K562 (cell line): ENCODE data around the gene PMEPA1. TPM values are rescaled to one million over a fixed set of nuclear protein-coding genes. Genes with fewer than 3 reads are reported as not detected.
A peak's percentile ranks its signal among the peaks of the same experiment; 100 is the strongest.

Experiments used
- ATAC-seq: fragments of 200-7000 bp; cut with Tn5 transposase; 3 replicates; pipeline ENCODE4 v1.9.1; 2020; ENCODE audit warnings: moderate library complexity
- BruUV-seq: library from RNA; stranded (reverse); fragments of 400-500 nt; replicated peaks from 2 replicates; lab custom pipeline; 2021; lab: Mats Ljungman, UMichigan
- CTCF ChIA-PET: fragments of 300-600 bp; formaldehyde crosslinking; extraction: SDS; loops from one replicate; lab custom pipeline; 2021; ENCODE audit warnings: low intra/inter-chr PET ratio; lab: Yijun Ruan, JAX
- POLR2A ChIA-PET: fragments of 300-600, 350-650 bp; sonication (Branson Sonifier 250); formaldehyde crosslinking; extraction: SDS; loops from one replicate; lab custom pipeline; 2021; ENCODE audit warnings: antibody characterized with exemption, inconsistent platforms; lab: Yijun Ruan, JAX
- DNase-seq, 4 experiments: peaks; one replicate each; pipeline versions ENCODE4 v3.0.0 to v3.0.0-alpha.2; 2011 to 2018; ENCODE audit warnings: low spot score in 3 of 4, mixed read lengths in 3 of 4; ENCODE audit errors: extremely low read depth in 1 of 4
- FAIRE-seq: peaks from 2 replicates; lab custom pipeline; 2011; peaks lifted over from hg19 to GRCh38; lab: Jason Lieb, UNC
- H2AFZ ChIP-seq: 2 replicates; pipeline ENCODE4 v1.6.0; 2011; ENCODE audit warnings: low read depth, low read length, control low read depth, inconsistent platforms
- H3K27ac ChIP-seq: fragments of 200-600 bp; 3 replicates; pipeline ENCODE4 v1.8.0; 2011; ENCODE audit warnings: low read depth, mild to moderate bottlenecking, control low read depth, inconsistent platforms, low read length, moderate library complexity, mixed read lengths; ENCODE audit errors: extremely low read depth
- H3K27me3 ChIP-seq, 2 experiments: fragments of 300-600 bp in 1 of 2; 2 replicates in 1 of 2; 3 replicates in 1 of 2; pipeline versions ENCODE4 v1.6.0 to v1.8.0; 2011; ENCODE audit warnings: inconsistent platforms in 2 of 2, low read length in 2 of 2, mild to moderate bottlenecking in 1 of 2, mixed read lengths in 1 of 2, moderate library complexity in 1 of 2; ENCODE audit not compliant: control insufficient read depth in 2 of 2, insufficient read depth in 2 of 2
- H3K36me3 ChIP-seq: fragments of 300-600 bp; 3 replicates; pipeline ENCODE4 v1.8.0; 2011; ENCODE audit warnings: mild to moderate bottlenecking, low read length, inconsistent platforms; ENCODE audit not compliant: control insufficient read depth, insufficient read depth
- H3K4me1 ChIP-seq, 2 experiments: fragments of 200-600 bp in 1 of 2; replicated peaks in 1 of 2; 2 replicates in 1 of 2; 3 replicates in 1 of 2; pipeline versions ENCODE4 v1.5.1 to v1.8.0; 2011; ENCODE audit warnings: inconsistent platforms in 2 of 2, low read length in 2 of 2, mild to moderate bottlenecking in 1 of 2, mixed read lengths in 1 of 2, moderate library complexity in 1 of 2; ENCODE audit not compliant: control insufficient read depth in 2 of 2, insufficient read depth in 2 of 2
- H3K4me2 ChIP-seq: 2 replicates; pipeline ENCODE4 v1.6.1; 2011; ENCODE audit warnings: low read length, control low read depth, inconsistent platforms, mixed read lengths; ENCODE audit not compliant: insufficient read depth
- H3K4me3 ChIP-seq: fragments of 200-600 bp; sonication (generic), shearing (Covaris generic); 2 replicates; pipeline ENCODE4 v1.5.1; 2016; ENCODE audit warnings: control low read depth, inconsistent platforms
- H3K79me2 ChIP-seq: fragments of 200-600 bp; 3 replicates; pipeline ENCODE4 v1.8.0; 2011; ENCODE audit warnings: low read length, inconsistent platforms; ENCODE audit not compliant: control insufficient read depth, insufficient read depth
- H3K9ac ChIP-seq, 2 experiments: 2 replicates each; pipeline versions ENCODE4 v1.6.0 to v1.6.1; 2011; ENCODE audit warnings: low read depth in 2 of 2, low read length in 2 of 2, control low read depth in 1 of 2, inconsistent platforms in 1 of 2, mild to moderate bottlenecking in 1 of 2, mixed read lengths in 1 of 2; ENCODE audit not compliant: insufficient read depth in 1 of 2
- H3K9me1 ChIP-seq: one replicate; pipeline ENCODE4 v1.6.0; 2011; ENCODE audit warnings: inconsistent platforms, mild to moderate bottlenecking, low read length, moderate library complexity; ENCODE audit not compliant: control insufficient read depth, insufficient read depth
- H3K9me3 ChIP-seq: replicated peaks from 2 replicates; pipeline ENCODE4 v1.5.1; 2011; ENCODE audit warnings: low read depth, low read length, inconsistent platforms; ENCODE audit not compliant: control insufficient read depth, insufficient read depth
- H4K20me1 ChIP-seq: replicated peaks from 2 replicates; pipeline ENCODE4 v1.6.1; 2011; ENCODE audit warnings: low read length, inconsistent platforms, mixed read lengths; ENCODE audit not compliant: control insufficient read depth, insufficient read depth
- RBM25 ChIP-seq: fragments of 200-400 bp; formaldehyde crosslinking; IDR thresholded peaks from 2 replicates; pipeline ENCODE4 v1.6.1; 2018; ENCODE audit warnings: low read length, low read depth, moderate library complexity; ENCODE audit not compliant: severe bottlenecking
- ZNF699 ChIP-seq: fragments of 250-450 bp; sonication (Bioruptor Pico); IDR thresholded peaks from 2 replicates; pipeline ENCODE4 v1.8.0; 2021; ENCODE audit warnings: mild to moderate bottlenecking, moderate library complexity; ENCODE audit not compliant: insufficient replicate concordance
- WGBS: fragments of 100-300 bp; shearing (Covaris generic); methylation state at CpG from one replicate; pipeline ENCODE4 v1.1.6; 2016; ENCODE audit warnings: low coverage, mixed read lengths; ENCODE audit not compliant: insufficient coverage; ENCODE audit errors: missing lambda C conversion rate; 5-methylcytosine and 5-hydroxymethylcytosine counted together
- in situ Hi-C: fragments of 300-500 bp; cut with MboI; formaldehyde crosslinking; loops from 4 replicates; pipeline ENCODE4 v1.15.0; 2018; ENCODE audit warnings: inconsistent platforms, mixed read lengths
- intact Hi-C: fragments of 100-400 bp; cut with micrococcal nuclease; formaldehyde crosslinking; loops from 2 replicates; pipeline ENCODE4 v1.14.2; 2022
- polyA plus RNA-seq, 8 experiments: library from polyadenylated mRNA; depleted of rRNA in 4 of 8; stranded (reverse) in 5 of 8; unstranded in 3 of 8; fragments of >200 nt; fragmentation: Nextera tagmentation in 2 of 8; fragmentation: Illumina TruSeq in 1 of 8; extraction: Ambion mirVana in 2 of 8; extraction: Trizol in 1 of 8; gene quantifications; 2 replicates each; pipeline versions ENCODE4 v1.2.1 to v1.2.3, GENCODE V29; 2011 to 2014; ENCODE audit warnings: inconsistent platforms in 1 of 8, missing spikeins in 1 of 8
- total RNA-seq, 7 experiments: library from RNA; depleted of rRNA in 6 of 7; stranded (reverse); fragments of >200 nt in 6 of 7; fragmentation: Illumina TruSeq in 2 of 7; extraction: Trizol in 2 of 7; gene quantifications; 2 replicates each; pipeline versions ENCODE4 v1.2.1 to v1.2.3, GENCODE V29; 2011 to 2021; ENCODE audit warnings: low replicate concordance in 1 of 7
- TF ChIP-seq, protein P1 (sequence below): fragments of 450-650 bp; IDR thresholded peaks from 2 replicates; pipeline ENCODE4 v1.7.1; 2018; ENCODE audit warnings: mild to moderate bottlenecking, low read depth; ENCODE audit not compliant: partially characterized antibody

Gene PMEPA1
- total and polyA plus RNA-seq, 9 of the 15 experiments (the other 6 are each of a cell fraction or from before 2014, with no cell fraction given) = 0.16 TPM; not detected in 8

DNA sequence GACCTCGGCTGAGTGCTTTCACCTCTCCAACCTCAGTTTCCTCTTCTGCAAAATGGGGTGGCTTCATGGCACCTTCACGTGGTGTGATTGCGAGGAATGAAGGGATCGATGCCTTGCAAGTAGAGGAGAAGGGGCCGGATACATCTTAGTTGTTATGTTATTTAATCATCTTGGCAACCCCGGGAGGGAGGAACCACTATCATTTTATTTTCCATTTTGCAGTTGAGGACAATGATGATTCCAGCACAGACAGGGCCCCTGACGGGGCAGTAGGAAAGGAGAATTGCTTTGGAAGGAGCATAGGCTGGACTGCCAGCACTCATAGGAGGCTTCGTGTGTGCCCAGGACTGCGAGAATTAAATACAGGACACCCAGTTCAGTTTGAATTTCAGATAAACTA lies 2.5 kb upstream of the PMEPA1 start:
- no peak for DNase-seq
- no peak for FAIRE-seq

More for the DNA sequence above, 2.5 kb upstream of the PMEPA1 start:
- H3K36me3 ChIP-seq = no peaks in the 10 kb centered on the region
- in situ Hi-C loops (no loop called here), intact Hi-C loops (no loop called here)
- H2AFZ ChIP-seq = no peak overlapping the region
- ATAC-seq = no peak
- peaks cover 21% of the 10 kb centered on the region for H4K20me1 ChIP-seq
- TF ChIP-seq, protein P1, sequence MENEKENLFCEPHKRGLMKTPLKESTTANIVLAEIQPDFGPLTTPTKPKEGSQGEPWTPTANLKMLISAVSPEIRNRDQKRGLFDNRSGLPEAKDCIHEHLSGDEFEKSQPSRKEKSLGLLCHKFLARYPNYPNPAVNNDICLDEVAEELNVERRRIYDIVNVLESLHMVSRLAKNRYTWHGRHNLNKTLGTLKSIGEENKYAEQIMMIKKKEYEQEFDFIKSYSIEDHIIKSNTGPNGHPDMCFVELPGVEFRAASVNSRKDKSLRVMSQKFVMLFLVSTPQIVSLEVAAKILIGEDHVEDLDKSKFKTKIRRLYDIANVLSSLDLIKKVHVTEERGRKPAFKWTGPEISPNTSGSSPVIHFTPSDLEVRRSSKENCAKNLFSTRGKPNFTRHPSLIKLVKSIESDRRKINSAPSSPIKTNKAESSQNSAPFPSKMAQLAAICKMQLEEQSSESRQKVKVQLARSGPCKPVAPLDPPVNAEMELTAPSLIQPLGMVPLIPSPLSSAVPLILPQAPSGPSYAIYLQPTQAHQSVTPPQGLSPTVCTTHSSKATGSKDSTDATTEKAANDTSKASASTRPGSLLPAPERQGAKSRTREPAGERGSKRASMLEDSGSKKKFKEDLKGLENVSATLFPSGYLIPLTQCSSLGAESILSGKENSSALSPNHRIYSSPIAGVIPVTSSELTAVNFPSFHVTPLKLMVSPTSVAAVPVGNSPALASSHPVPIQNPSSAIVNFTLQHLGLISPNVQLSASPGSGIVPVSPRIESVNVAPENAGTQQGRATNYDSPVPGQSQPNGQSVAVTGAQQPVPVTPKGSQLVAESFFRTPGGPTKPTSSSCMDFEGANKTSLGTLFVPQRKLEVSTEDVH = no peak
- TF ChIP-seq ZNF699 (CRISPR knock-in tag) = no peak
- TF ChIP-seq RBM25 = peak; percentile 6
- no peak overlapping the region for H3K27ac ChIP-seq
- peaks cover 0 to 21% of the 10 kb centered on the region in 2 experiments; a peak in 2 of 5 replicates for H3K4me1 ChIP-seq
- H3K4me2 ChIP-seq = no peak overlapping the region
- 7% methylated on average over 9 of the region's 9 CpGs for WGBS
- H3K9ac ChIP-seq = no peak overlapping the region
- H3K79me2 ChIP-seq = no peaks in the 10 kb centered on the region
- H3K27me3 ChIP-seq = peaks cover 37 to 72% of the 10 kb centered on the region in 2 experiments
- no peak overlapping the region for H3K4me3 ChIP-seq
- no peaks in the 10 kb centered on the region for H3K9me3 ChIP-seq
- BruUV-seq = no TSS peak
- ChIA-PET CTCF (no interaction called here), POLR2A (interaction anchor here (1.1 kb wide), 1 partner anchor 39 kb away, joined by 4 read pairs; no protein-coding TSS in a partner anchor)
- no peaks in the 10 kb centered on the region for H3K9me1 ChIP-seq
